Measurements from ENCODE around the gene KCNT1.

KCNT1 gene

GRCh38 chr9:135701067-135701958 is 672 bp upstream of the KCNT1 start:
- peak in 1 of 2 donors; percentile 7 for DNase-seq

- DNase-seq = no peak
Observed at GRCh38 chr9:135703726-135704125, 1.7 kb downstream of the KCNT1 start.

- no peak for DNase-seq
Observed at GRCh38 chr9:135704483-135704882, 2.5 kb downstream of the KCNT1 start.

DNA sequence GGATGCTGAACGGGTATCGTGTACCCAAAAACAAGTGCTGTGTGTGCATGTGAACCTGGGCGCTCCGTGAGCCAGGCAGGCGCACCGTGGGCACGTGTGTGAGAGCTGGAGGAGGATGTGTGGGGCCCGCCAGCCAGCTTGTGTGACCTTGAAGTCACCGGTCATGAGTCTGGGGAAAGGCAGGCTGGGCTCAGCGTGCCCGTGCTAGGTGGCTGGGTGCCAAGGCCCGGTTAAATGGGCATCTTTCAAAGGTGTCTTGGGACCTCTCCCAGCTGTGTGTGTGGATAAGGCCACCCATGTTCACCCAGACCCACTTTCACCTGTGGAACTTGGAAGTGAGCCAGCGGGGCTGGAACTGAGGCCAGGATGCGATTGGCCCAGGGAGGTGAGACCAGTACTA is 3.4 kb downstream of the KCNT1 start:
- no peak for DNase-seq

DNA sequence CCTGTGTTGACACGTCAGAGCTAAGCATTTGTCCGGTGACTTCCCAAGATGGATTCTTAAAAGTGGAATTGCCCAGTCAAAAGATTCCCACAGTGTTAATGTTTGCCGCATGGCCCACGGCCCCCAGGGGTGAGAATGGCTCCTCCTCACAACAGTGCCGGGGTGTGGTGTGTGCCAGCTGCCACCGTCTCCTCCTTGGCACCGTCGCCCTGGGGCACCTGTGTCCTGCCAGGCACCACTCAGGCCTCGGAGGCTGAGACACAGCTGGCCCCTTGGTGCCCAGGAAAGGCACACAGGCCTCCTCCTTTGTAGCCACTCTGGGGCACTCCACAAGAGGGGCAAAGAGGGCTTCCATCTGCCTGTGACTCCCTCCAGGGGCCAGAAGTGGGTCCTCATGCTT is 4.3 kb downstream of the KCNT1 start:
- no peak for DNase-seq

GRCh38 chr9:135707252-135708138 is 5.5 kb downstream of the KCNT1 start:
- no peak for DNase-seq

GRCh38 chr9:135708164-135708563 is 6.2 kb downstream of the KCNT1 start:
- DNase-seq = no peak

- DNase-seq = no peak
Observed at GRCh38 chr9:135711391-135711790, 9.4 kb downstream of the KCNT1 start.

- DNase-seq = no peak
Observed at GRCh38 chr9:135711881-135712280, 9.9 kb downstream of the KCNT1 start.

GRCh38 chr9:135712613-135713295 is 10.8 kb downstream of the KCNT1 start:
- no peak for DNase-seq

DNA sequence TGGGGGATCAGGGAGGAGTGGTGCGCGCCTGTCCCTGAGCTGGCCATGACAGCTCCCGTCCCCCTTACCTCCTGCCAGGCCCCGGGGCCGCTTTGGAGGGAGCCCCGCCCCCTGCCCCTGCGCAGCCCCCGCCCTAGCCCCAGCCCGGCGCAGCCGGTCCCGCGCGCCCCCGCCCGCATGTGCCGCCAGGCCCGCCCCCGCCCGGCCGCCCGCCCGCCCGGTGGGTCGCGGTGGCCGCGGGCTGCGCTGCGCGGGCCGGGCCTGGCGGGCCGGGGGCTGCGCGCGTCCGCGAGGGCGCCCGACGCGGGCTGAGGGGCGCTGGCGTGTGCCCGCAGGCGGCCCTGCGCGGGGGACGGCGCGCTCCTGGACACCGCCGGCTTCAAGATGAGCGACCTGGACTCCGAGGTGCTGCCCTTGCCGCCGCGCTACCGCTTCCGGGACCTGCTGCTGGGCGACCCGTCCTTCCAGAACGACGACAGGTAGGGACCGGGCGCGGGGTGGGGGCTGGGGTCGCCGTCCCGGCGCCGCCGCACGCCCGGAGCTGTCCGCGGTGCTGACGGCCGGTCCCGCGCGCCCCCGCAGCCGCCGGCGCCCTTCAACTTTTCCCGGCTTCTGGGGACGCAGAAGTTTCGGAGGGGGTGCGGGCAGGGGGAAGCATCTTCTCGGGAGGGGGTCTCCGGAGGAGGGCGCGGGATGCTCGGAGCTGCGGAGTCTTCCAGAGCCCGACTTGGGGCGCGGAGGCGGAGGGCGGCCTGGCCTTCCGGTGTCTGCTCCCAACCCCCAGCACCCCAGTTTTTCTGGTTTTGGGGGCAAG is 12.5 kb downstream of the KCNT1 start:
- no peak for DNase-seq

DNA sequence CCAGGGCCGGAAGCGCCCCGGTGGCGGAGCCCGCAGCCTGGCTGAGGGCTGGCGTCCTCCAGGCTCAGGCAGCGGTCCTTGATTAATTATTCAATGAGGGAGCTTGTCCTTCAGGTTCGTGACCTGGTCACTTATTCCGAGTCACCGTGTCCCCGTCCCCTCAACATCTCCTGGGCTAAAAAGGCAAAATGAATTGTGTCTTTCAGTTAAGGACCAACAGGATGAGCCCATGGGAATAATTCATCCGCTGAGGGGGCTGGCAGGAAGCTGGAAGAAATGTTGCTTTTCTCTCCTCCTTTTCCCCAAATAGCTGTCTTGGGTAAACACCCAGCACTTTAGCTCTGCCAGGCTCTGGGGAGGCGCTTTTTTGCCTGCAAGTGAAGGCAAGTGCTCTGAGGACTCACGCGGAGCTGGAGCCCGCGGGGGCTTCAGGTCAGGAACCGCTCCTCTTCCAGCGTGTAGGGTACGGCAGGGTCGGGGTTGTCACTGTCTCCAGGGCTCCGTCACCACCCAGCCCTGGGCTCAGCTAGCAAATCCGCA is 13.1 kb downstream of the KCNT1 start:
- DNase-seq = no peak

- no peak for DNase-seq
Observed at GRCh38 chr9:135716045-135716444, 14.1 kb downstream of the KCNT1 start.

DNA sequence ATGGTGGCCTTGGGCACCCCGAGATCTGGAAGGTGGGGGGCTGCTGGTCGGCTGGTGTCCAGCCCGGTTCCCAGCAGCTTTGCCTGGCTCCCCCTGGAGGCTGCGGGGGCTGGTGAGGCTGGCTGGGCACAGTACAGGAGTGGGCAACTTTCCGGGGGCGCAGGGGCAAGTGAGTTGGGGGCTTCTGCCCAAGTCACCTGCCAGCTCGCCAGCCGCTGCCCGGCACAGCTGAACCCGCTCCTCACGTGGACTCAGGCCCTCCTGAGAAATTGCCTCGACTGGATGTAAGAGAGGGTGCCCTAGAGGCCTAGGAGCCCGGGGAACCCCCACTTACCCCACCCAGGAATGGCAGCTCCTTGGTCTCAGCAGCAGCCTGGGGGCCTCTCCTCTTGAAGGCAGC is 15.4 kb downstream of the KCNT1 start:
- no peak for DNase-seq

DNA sequence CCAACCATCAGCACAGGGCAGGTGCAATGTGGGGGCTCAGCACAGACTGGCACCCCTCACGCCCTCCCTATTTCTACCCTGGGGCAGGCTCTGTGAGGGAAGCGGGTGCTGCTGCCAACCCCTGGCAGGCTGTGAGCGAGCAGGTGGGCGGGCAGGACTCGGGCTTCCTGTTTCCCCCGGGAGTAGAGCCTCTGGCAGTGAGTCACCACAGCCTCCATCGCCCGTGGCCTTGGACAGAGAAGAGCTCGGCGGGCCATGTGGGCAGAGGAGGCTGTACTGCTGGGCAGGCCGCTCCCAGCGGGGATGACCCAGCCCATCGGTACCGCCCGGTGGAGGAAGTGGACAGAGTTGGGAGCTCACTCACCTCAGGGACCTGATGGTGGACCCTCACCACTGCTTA is 16.6 kb downstream of the KCNT1 start:
- no peak for DNase-seq

GRCh38 chr9:135719472-135719871 is 17.5 kb downstream of the KCNT1 start:
- no peak for DNase-seq

DNA sequence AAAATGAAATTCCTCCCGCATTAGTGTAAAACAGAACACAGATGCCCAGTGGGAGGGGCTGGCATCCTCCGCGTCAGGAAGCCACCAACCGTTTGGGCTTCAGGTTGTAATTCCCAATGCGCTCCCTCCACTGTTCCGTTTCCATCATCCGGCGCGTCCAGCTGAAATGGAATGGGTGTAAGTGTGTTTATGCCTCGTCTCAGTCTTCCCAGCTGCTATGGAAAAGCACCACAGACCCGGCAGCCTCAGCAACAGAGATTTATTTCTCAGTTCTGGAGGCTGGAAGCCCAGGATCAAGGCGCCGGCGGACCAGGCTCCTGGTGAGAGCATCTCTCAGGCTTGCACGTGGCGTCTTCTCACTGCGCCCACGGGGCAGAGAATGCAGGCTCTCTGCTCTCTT is 20.4 kb downstream of the KCNT1 start:
- no peak for DNase-seq

GRCh38 chr9:135724186-135724787 is 22.3 kb downstream of the KCNT1 start:
- DNase-seq = no peak

GRCh38 chr9:135726138-135726853 is 24.3 kb downstream of the KCNT1 start:
- DNase-seq = no peak

- DNase-seq = no peak
Observed at GRCh38 chr9:135727257-135727875, 25.4 kb downstream of the KCNT1 start.

All from CD4-positive, alpha-beta T cell treated with Interleukin-4 for 1 hour (primary cell).